Kidney capillary endothelial cell (primary cell): ENCODE measurements around the gene EIF3I.

Experiments
- DNase-seq: peaks from one replicate; pipeline ENCODE4 v3.0.0-alpha.2; 2018; ENCODE audit warnings: low spot score

EIF3I gene

DNA sequence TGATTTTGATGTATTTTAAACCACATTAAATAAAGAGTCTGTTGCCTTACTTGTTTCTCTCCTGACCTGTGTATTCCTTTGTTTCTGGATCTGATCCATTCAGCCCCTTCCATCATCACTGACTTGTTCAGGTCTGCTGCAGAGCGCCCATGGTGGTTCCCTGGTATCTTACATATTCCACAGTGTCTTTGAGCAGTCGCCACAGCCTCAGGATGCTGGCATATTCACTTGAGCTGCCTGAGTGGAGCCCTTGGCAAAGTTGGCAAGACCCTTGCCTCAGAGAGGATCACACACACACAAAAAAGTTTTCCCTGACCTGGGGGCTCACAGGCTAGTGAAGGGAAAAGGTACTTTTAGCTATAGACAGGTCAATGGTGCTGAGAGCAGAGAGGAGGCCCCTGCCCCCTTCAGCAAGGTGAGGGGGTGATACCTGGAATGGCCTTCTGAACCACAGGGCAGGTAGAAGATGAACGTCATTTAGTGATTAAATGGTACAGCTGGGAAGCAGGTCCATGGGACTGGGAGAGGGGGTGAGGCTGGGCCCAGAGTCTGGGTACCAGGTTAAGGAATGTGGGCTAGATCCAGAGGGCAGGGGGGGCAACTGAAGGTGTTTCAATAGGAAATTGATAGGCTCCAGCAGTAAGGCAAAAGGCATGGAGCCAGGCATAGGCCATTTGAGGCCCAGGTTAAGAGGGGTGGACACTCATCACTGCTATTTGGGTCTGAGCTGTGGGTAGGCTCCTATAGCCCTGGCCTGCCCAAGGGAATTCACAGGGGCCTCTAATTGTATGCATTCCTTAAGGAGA lies 23.8 kb upstream of the EIF3I start:
- no peak for DNase-seq

DNA sequence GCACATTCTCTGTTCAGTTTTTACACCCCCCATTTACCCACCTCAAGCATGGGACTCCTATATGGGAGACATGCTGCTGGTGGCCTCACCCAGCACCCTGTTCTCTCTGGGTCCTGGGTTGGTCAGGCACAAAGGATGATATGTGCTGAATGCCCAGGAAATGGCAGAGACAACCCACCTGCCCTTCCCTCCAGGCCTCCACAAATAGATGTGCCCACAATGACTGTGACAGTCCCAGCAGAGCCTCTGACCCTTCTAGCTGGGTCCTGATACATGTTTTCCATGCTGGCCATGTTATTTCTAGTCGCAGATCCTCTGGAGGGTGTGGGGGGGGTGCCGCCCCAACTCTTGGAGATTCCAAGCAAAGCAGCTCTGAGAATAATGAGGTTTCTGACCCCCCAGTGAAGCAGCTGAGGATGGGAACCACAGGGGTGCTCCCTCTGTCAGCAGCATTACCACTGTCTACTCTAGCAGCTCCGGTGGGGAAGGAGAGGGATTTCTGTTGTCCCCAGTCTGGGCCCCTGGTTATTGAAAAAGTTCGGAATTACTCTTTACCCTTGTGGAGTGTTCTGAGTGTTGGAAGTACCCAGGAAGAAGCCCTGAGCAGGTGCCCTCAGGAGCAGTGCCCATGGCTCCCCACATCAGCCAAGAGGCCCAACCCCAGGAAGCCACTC lies 23.0 kb upstream of the EIF3I start:
- no peak for DNase-seq

DNA sequence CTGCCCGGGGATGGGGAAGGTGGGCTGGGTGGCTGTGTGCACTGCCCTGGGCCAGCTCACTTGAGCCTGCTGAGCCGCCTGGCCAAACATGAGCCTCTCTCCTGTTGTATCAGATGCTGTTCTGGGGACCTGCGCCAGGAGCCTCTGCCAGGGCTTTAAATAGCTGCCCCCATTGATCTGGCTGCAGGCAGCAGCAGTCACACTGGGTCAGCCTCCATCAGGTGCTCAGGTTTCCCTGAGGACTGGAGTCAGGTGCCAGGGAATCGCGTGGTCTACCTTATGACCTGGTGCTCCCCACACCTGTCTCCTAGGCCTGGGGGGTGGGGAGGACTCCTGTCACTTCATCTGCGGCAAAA lies 22.5 kb upstream of the EIF3I start:
- DNase-seq: no peak

DNA sequence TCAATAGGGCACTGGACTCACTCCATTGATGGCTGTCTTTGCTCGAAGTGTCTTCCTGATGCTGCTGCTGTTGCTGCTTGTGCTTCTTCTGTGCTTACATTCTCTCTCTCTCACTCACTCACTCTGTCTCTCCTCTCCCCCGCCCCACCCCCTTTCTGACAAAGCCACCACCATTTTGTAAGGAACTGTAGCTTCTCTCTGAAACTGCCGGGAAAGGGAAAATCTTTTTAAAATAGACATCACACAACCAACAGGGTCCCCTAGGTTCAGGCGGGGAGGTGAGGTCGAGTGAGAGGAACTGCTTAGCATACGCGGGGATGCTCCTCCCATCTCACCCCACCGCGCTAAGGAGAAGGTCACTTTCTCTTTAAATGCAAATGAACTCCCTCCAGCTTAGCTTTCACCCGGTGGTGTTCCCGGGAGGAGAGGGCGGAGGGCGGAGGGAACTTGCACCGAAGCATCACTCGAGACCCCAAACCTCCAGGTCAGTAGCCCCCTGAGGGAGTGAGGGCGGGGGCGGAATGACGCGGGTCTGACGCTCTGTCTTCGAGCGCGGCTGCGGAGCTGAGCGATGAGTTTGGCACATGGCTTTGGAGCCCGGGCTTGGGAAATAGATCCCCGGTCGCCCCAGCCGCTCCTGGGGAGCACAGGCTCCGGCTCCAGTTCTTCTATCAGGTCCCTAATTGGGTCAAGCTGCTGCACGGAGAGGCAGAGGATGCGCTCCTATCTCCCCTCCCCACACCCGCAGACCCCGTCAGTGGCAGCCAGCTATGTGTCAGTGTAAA lies 21.8 kb upstream of the EIF3I start, which contains the start of gene CCDC28B:
TSS of gene CCDC28B (plus strand) at position 370 of the 785 bp plus-strand sequence. CDS start 1,341 bp downstream, outside the sequence.
- DNase-seq: no peak

DNA sequence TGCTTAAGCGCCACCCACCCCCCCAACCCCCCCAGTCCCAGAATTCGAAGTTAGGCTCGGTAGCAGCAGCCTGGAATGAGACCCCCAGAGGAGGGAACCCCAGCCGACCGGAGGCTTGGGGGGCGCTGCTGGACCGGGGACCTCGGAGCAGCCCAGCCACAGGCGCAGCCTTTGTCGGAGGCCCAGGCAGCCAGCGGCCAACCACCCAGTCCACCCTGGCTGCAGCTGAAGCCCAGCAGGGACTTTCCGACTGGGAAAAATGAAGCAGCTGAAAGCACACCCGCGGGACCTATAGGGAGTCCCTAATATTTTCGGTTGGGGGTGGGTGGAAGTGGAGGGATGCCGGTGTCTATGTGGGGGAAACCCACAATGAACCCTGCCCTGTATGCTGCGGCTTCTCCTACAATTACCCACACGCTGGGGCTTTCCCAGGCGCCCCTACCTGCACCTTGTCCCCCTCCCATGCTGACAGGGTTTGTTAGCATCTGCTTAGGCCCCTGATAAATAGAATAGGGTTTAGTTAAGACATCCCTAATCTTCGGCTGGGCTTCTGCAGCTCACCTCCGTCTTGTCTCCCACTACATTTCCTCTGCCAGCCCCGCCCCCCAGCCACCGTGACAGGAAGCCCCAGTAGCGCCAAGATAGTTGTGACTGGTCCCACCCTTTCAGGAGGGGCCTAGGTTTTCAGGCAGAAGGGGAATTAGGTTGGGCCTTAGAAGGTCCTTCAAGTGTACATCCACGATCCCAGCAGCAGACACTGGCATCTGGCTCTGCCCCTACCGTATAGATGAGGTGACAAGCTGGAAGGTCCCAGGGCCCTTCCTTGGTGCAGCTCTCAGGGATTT lies 21.0 kb upstream of the EIF3I start:
- DNase-seq: peak; percentile 35

DNA sequence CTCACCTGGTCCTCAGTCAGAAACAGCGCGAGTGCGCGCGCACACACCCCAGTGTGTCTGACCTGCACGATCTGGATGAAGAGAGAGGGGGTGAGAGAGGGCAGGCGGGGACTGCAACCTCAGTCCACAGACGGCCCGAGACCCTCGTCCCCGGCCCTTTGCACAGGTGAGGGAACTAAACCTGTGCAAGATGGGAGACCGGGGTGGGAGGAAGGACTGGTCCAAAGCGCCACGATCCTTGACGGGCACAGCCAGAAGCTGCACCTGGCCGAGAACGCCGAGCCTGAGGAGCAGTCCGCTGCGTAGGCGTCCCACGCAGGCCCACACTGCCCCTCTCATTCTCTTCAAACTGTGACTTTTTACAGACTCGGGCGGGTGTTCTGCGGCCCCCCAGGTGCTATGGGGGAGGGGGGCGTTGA lies 17.3 kb upstream of the EIF3I start:
- no peak for DNase-seq

DNA sequence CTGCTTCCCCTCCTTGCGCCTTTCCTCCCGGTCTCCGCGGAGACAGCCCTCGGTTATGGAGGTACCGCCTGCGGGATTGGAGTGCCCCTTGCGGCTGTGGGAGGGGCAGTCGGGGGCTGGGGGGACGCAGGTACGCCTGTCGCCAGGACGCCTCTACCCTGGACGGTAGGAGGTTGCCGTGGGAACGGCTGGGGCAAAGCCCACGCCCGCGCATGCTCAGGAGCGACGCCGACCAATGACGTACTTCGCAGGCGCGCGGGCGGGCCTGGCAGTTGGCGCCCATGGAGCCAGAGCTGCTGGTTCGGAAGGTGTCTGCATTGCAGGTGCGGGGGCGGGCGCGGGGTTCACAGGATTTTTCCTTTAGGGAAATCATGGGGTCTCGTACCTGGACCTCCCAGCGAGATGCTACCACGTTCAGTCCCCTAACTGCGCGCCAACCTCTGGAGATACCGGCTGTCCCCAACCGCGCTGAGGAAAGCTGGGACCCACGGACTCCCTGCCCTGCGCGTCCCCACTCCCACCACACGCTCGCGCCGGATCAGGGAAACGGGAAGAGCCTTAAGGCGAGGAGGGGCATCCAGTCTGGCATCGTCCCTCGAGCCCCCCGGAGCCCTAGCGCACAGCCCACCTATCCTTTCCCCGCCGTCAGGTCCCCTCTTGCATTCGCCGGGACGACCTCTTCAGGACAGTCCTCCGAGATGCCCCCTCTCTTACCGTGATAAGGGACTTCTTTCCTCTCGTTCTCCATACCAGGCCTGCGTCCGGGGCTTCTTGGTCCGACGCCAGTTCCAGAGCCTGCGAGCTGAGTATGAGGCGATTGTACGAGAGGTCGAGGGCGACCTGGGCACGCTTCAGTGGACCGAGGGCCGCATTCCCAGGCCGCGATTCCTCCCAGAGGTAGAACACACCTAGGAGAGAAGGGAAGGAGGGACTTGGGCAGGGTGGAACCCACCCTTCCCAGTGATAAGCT lies 16.5 kb upstream of the EIF3I start, which contains the start of gene IQCC:
TSS of gene IQCC (plus strand) at position 271 of the 970 bp plus-strand sequence. CDS start at position 282, 11 bp downstream.
- DNase-seq: peak; percentile 68

DNA sequence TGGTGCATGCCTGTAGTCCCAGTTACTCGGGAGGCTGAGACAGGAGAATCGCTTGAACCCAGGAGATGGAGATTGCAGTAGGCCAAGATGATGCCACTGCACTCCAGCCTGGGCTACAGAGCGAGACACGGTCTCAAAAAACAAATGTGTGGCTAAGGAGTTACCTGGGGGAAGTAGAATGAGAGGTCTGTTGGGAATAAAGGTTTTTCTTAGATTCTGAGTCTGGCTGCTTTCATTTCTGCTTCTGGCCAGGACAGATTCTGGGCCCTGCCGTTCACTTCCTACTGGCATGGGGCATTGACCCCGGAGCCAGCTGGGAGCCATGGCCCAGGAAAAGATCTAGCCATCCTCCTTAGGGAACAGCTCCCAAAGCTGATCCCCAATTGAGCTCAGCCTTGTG lies 13.7 kb upstream of the EIF3I start:
- DNase-seq: no peak

DNA sequence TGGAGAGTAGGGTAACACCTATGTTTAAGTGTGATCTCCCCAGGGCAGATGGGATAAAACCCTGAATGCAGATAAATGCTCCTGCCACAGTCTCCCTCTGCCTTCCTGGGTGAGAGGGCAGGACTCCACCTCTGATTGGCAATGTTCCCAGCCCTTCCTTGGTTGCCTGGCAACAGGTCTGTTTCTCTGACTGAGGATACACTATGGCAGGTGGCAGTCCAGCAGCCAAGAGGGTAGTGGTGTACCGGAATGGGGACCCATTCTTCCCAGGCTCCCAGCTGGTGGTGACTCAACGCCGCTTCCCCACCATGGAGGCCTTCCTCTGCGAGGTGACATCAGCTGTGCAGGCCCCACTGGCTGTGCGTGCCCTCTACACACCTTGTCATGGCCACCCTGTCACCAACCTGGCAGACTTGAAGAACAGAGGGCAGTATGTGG lies 13.3 kb upstream of the EIF3I start, which contains the start of gene DCDC2B:
TSS of gene DCDC2B (plus strand) at position 199 of the 438 bp plus-strand sequence. CDS start at position 204, 5 bp downstream.
- no peak for DNase-seq

DNA sequence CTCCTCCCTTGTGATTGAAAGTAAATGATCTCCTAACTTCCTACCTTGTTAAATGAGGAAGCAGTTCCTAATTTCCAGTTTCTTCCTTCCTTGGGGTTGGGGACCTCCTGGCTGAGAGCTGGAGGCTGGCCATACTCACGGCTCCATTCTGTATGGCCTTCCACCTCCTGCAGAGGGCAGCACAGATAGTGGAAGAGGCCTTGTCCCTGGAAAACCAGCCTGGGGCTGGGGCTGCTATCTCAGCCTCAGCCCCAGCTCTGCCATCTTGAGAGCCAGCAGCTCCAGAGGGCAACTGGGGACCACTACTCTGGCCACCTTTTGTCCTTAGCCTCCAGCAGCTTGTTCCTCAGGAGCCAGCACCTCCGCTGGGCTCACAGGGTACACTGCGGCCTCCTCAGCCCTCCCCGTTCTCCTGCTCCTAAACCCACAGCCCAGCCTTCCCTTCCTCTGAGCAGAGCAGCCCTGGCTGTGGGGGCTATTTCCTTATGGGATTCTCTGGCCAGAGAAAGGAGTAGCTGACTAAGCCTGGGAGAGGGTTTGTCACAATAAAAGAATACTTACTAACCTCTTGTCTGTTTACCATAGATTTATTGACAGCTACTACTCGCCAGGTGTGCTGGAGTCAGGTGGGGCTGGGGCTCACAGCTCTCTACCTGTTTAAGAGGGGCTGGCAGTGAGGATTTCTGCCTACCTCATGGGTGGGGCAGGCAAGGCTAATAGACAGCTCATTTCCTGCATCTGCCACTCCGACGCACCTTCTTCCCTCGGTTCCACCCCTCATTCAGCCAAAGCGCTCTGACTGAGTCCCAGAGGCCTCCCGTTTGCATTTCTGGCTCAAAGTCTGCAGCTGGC lies 6.4 kb upstream of the EIF3I start:
- peak; percentile 79 for DNase-seq

DNA sequence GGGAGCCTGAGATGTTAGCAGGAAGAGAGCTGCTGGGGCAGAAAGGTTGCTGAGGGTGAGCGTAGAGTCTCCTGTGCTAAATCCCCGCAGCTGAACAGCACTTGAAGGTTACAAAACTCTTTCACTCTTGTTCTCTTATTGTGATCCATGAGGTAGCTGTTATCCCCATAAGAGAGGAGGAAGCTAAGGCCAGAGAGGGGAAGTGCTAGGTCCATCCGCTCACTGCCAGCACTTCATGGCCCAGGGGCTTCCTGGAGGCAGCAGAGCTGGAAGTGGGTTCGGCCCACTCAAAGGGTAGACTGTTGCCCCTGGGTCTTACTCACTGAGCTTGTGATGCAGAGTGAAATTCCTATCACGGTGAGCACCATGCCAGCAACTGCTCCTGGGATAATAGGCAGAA lies 5.6 kb upstream of the EIF3I start:
- no peak for DNase-seq

DNA sequence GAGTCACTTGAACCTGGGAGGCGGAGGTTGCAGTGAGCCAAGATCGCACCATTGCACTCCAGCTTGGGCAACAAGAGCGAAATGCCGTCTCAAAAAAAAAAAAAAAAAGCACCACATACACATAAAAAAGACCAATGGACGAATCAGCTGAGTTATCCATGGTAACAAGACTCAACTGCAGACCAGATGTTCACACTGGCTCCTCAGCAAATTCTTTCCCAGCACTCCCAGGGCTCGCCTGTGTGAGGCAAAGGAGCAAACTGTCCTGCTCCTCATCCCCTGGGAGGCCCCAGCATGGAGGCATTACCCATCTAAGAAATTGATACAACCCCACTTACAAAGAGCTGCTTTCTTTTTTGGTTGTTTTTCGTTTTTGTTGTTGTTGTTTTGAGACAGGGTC lies 3.2 kb upstream of the EIF3I start:
- no peak for DNase-seq

DNA sequence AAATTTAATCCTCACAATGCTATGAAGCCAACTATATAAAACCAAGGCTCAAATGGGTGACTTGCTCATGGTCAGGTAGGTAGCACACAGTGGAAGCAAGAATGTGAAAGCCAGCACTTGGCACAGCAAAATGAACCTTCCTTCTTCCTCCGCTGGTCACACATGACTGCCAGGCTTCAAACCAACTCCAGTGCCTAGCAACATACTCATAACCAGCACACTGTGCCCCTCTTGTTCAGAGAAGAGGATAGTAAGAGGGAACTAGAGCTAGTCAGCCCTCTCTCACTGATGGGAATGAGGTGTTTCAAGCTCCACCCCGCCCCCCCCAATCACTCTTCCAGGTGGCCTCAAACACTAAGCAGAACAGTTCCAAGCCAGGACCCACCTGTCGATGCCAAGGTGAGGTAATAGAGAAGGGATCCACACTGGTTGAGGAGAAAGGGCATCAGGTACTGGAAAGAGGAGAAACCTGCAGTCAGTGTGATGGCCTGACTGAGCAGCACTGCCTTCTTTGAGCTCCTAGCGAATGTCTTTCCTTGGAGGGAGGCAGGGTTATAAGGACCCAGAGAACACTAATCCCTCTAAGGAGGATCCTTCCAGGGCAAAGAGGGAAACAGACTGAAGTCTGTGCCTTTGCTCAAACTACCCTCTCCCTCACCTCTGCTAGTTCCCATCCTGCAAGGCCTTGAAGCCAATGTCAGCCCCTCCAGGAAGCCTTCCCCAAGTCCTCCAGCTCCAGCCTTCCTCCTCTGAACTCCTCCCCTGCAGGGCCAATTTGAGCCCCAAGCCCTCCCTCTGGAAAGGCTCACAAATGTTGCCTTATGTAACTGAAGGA lies 1.2 kb upstream of the EIF3I start:
- no peak for DNase-seq

DNA sequence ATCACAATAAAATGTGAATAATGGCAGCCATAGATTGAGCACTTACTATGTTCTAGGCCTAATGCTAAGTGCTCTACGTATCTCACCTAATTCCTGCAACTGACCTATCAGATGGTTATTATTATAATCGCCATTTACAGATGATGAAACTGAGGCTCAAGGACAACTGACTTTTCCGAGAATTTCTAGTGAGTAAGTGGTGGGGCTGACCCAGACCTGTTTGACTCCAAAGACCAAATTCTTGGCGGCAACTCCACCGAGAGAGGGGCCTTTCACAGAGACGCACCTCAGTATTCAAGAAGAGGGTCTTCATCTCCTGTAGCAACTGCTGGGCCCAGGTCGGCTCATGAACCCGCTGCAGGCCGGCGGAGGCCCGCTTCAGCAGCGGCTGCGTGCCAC lies 627 bp upstream of the EIF3I start:
- DNase-seq: no peak

DNA sequence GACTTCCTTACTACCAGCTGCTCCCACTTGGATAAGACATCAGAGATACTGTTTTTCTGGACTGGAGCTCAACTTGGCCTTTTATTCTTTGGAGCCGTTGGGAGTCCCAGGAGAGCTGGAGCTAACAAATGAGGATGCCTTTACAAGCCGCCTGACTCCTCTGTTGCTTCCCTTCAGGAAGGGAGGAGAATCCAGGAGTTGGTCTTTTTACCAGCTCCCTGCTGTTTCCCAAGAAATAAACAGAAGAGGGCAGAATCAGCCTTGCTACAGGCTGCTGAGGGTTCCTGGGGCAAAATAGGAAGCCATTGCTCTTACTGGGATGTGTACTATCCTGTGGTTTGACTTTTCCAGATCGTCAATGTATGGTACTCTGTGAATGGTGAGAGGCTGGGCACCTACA lies 1.5 kb downstream of the EIF3I start:
- DNase-seq: no peak

DNA sequence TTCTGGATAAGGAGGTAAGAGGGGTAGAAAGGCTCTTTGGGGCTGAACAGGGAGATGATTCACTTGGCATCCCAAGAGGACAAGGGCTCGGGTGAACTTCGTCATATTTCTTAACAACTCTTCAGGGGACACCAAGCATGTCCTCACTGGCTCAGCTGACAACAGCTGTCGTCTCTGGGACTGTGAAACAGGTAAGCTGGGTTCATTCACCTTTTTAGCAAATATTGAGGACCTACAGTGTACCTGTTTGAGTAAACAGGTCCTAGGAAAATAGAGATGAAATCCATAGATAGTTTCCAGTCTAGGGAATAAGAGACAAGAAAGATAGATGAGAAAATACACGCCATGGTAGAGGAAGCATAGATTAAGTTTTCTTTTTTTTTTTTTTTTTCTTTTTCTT lies 2.1 kb downstream of the EIF3I start:
- no peak for DNase-seq

DNA sequence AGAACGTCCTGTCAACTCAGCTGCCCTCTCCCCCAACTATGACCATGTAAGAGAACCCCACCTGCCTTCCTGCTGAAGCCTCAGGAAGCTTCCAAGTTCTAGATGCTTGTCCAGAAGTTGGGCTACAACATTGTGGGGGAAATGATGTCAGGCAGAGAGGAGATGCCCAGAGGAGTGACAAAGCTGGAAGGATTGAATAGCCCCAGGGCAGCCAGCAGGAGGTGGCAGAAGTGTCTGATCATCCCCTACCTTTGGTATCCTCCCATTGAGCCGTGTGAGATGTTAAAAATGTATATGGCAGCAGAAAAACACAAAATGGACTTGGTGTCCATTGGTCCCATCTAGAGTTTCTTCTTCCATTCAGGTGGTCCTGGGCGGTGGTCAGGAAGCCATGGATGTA lies 6.6 kb downstream of the EIF3I start:
- no peak for DNase-seq

DNA sequence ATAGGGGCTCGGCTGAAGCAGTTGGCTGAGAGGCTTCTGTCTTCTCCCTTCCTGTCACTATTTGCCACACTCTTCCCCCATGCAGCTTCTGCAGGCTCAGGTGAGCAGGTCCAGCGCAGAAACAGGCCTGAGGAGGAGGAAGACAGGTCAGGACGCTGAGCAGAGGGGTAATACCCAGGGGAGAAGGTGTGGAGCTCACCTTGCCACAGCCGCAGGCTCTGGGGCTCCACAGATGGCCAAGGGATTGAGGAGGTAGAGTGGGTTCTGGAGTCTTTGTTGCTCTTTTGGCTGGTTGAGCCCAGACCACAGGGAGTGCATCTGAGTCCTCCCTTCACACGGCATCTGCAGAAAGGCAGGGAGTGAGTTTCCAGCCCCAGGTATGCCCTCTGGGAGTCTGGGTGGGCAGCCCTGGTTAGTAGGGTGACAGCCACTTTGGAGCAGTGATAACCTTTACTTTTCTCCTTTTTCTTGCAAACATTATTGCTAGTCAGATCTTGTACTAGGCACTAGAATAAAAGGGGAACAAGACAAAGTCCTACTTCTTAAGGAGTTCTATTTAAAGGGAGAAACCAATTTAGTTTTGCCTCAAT lies 9.7 kb downstream of the EIF3I start:
- no peak for DNase-seq
